WTC11 (cell line): Measurements from ENCODE around the gene CHRNA1. TPM values are rescaled to one million over a fixed set of nuclear protein-coding genes. Genes with fewer than 3 reads are reported as not detected.
A peak's percentile ranks its signal among the peaks of the same experiment; 100 is the strongest.

ENCODE experiments used
- ATAC-seq: fragments of 200-7000 bp; cut with Tn5 transposase; 2 replicates; pipeline ENCODE4 v1.10.0; 2021; ENCODE audit warnings: mild to moderate bottlenecking, moderate library complexity
- CTCF ChIA-PET: fragments of 300-600 bp; sonication (Branson Sonifier 250); formaldehyde crosslinking; loops from one replicate; lab custom pipeline; 2021; ENCODE audit warnings: antibody characterized with exemption; lab: Charles Lee
- POLR2A ChIA-PET: fragments of 350-600 bp; sonication (Branson Sonifier 250); formaldehyde crosslinking; loops from one replicate; lab custom pipeline; 2021; ENCODE audit warnings: antibody characterized with exemption; lab: Charles Lee
- DNase-seq: peaks from one replicate; pipeline ENCODE4 v3.0.0; 2021; ENCODE audit warnings: low spot score
- H3K27ac Mint-ChIP-seq: 2 replicates; pipeline ENCODE4 v1.8.0; 2021; ENCODE audit warnings: mixed read lengths
- H3K27me3 Mint-ChIP-seq: 2 replicates; pipeline ENCODE4 v1.8.0; 2021; ENCODE audit warnings: low read depth, mild to moderate bottlenecking, moderate library complexity, mixed read lengths
- H3K36me3 Mint-ChIP-seq: 2 replicates; pipeline ENCODE4 v1.8.0; 2021; ENCODE audit warnings: mixed read lengths
- H3K4me1 Mint-ChIP-seq: 2 replicates; pipeline ENCODE4 v1.8.0; 2022; ENCODE audit warnings: mixed read lengths
- H3K4me3 Mint-ChIP-seq: 2 replicates; pipeline ENCODE4 v1.8.0; 2021; ENCODE audit warnings: mild to moderate bottlenecking, moderate library complexity, mixed read lengths
- H3K9me3 Mint-ChIP-seq: 2 replicates; pipeline ENCODE4 v1.8.0; 2021; ENCODE audit warnings: mixed read lengths
- AFF4 ChIP-seq: sonication (generic); formaldehyde crosslinking; IDR thresholded peaks from 2 replicates; pipeline ENCODE4 v1.8.1; 2023; ENCODE audit warnings: mild to moderate bottlenecking, missing genetic modification reagents, borderline replicate concordance
- AR ChIP-seq: fragments of 250-450 bp; sonication (Bioruptor Pico); IDR thresholded peaks from 2 replicates; pipeline ENCODE4 v1.9.0; 2021; ENCODE audit warnings: mild to moderate bottlenecking
- ATF1 ChIP-seq: sonication (generic); formaldehyde crosslinking; IDR thresholded peaks from 2 replicates; pipeline ENCODE4 v1.8.1; 2023; ENCODE audit warnings: mild to moderate bottlenecking, moderate library complexity, missing genetic modification reagents
- ATF3 ChIP-seq: sonication (generic); formaldehyde crosslinking; conservative IDR thresholded peaks from 2 replicates; pipeline ENCODE4 v1.8.1; 2022; ENCODE audit warnings: mild to moderate bottlenecking, missing genetic modification reagents
- CBFB ChIP-seq: sonication (generic); formaldehyde crosslinking; IDR thresholded peaks from 2 replicates; pipeline ENCODE4 v1.8.1; 2022; ENCODE audit warnings: mild to moderate bottlenecking, low read depth, missing genetic modification reagents
- ELF4 ChIP-seq: sonication (generic); formaldehyde crosslinking; IDR thresholded peaks from 2 replicates; pipeline ENCODE4 v1.8.1; 2022; ENCODE audit warnings: low read depth, mild to moderate bottlenecking, moderate library complexity, missing genetic modification reagents
- HMGA2 ChIP-seq: fragments of 250-450 bp; sonication (Bioruptor Pico); IDR thresholded peaks from 2 replicates; pipeline ENCODE4 v1.4.0; 2021; ENCODE audit warnings: mild to moderate bottlenecking, moderate library complexity
- JAZF1 ChIP-seq: fragments of 250-450 bp; sonication (Bioruptor Pico); IDR thresholded peaks from 2 replicates; pipeline ENCODE4 v1.9.0; 2021; ENCODE audit warnings: moderate library complexity, mild to moderate bottlenecking, inconsistent platforms
- TP53 ChIP-seq: sonication (generic); formaldehyde crosslinking; IDR thresholded peaks from 2 replicates; pipeline ENCODE4 v1.8.1; 2023; ENCODE audit warnings: mild to moderate bottlenecking, missing genetic modification reagents
- ZBTB43 ChIP-seq: sonication (generic); formaldehyde crosslinking; IDR thresholded peaks from 2 replicates; pipeline ENCODE4 v1.8.1; 2023; ENCODE audit warnings: mild to moderate bottlenecking, missing genetic modification reagents
- ZNF121 ChIP-seq: sonication (generic); formaldehyde crosslinking; IDR thresholded peaks from 2 replicates; pipeline ENCODE4 v1.8.0; 2023; ENCODE audit warnings: missing genetic modification reagents
- ZNF416 ChIP-seq: fragments of 250-450 bp; sonication (Bioruptor Pico); IDR thresholded peaks from 2 replicates; pipeline ENCODE4 v1.9.0; 2021; ENCODE audit warnings: mild to moderate bottlenecking, inconsistent platforms
- total RNA-seq: library from RNA; stranded (reverse); gene quantifications from 3 replicates; pipeline ENCODE4 v1.2.3, GENCODE V29; 2021
- TF ChIP-seq, protein P1 (sequence below): sonication (generic); formaldehyde crosslinking; IDR thresholded peaks from 2 replicates; pipeline ENCODE4 v1.8.0; 2022; ENCODE audit warnings: mild to moderate bottlenecking, missing genetic modification reagents
- TF ChIP-seq, protein P2 (sequence below): fragments of 250-450 bp; sonication (Bioruptor Pico); conservative IDR thresholded peaks from 2 replicates; pipeline ENCODE4 v1.9.0; 2021; ENCODE audit warnings: mild to moderate bottlenecking
- TF ChIP-seq, protein P3 (sequence below): fragments of 250-450 bp; sonication (Bioruptor Pico); IDR thresholded peaks from 2 replicates; pipeline ENCODE4 v2.1.2; 2022; ENCODE audit warnings: mild to moderate bottlenecking, moderate library complexity

The CHRNA1 gene
- total RNA-seq, 1 experiment from 2014 or later, result not detected

DNA sequence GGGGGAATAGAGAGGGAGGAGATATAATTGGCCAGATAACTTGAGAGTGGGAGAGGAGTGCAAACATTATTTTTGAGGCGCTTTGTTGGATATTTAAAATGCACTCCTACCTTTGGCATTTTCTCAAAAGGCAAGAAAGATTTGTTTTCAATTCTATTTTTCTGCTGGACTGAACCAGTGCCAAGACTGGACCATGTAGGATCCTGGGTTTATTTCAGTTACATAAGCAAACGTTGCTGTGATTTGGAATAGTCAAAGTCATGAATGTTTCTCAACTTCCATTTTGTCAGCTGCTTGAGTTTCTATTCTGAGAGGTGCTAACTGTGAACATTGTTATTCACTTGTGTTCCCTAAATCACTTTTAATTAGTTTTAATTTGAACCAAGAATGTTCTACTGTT, 8.9 kb upstream of the CHRNA1 start:
- no peak for TF ChIP-seq AFF4
- no peak for TF ChIP-seq ZBTB43 (CRISPR knock-in tag)
- no peak for TF ChIP-seq ZNF121 (CRISPR knock-in tag)
- TF ChIP-seq, protein P1, sequence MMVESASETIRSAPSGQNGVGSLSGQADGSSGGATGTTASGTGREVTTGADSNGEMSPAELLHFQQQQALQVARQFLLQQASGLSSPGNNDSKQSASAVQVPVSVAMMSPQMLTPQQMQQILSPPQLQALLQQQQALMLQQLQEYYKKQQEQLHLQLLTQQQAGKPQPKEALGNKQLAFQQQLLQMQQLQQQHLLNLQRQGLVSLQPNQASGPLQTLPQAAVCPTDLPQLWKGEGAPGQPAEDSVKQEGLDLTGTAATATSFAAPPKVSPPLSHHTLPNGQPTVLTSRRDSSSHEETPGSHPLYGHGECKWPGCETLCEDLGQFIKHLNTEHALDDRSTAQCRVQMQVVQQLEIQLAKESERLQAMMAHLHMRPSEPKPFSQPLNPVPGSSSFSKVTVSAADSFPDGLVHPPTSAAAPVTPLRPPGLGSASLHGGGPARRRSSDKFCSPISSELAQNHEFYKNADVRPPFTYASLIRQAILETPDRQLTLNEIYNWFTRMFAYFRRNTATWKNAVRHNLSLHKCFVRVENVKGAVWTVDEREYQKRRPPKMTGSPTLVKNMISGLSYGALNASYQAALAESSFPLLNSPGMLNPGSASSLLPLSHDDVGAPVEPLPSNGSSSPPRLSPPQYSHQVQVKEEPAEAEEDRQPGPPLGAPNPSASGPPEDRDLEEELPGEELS (CRISPR knock-in tag), result no peak
- TF ChIP-seq, protein P2, sequence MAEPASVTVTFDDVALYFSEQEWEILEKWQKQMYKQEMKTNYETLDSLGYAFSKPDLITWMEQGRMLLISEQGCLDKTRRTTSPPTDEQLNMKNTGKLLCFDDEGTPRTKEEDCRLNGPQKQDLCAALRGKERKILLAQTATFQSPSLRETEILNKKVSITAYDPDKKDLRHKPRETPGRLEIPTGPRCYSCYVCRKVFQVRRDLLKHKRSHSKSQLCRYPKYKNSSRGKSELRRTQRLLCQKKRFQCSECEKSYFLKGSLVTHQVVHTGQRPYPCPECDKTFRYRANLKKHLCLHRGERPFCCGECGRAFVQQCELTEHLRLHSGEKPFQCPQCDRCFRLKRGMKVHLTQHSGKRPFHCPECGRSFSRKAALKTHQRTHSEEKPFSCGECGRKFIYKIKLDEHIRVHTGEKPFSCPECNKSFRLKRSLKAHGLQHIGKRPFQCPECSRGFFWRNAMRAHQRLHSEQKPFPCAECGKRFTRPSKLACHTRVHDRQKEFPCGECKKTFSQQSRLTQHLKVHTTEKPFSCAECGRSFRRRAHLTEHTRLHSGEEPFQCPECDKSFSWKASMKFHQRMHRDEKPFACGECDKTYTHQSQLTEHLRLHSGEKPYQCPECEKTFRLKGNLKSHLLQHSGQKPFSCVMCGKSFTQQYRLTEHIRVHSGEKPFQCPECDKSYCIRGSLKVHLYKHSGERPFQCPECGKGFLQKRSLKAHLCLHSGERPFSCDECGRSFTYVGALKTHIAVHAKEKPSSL (CRISPR knock-in tag), result no peak
- no peak for TF ChIP-seq AR (CRISPR knock-in tag)
- no peak for TF ChIP-seq ELF4
- no peak for TF ChIP-seq CBFB (CRISPR knock-in tag)
- no peak for TF ChIP-seq ATF1 (CRISPR knock-in tag)
- TF ChIP-seq, protein P3, sequence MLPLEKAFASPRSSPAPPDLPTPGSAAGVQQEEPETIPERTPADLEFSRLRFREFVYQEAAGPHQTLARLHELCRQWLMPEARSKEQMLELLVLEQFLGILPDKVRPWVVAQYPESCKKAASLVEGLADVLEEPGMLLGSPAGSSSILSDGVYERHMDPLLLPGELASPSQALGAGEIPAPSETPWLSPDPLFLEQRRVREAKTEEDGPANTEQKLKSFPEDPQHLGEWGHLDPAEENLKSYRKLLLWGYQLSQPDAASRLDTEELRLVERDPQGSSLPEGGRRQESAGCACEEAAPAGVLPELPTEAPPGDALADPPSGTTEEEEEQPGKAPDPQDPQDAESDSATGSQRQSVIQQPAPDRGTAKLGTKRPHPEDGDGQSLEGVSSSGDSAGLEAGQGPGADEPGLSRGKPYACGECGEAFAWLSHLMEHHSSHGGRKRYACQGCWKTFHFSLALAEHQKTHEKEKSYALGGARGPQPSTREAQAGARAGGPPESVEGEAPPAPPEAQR (CRISPR knock-in tag), result no peak
- TF ChIP-seq JAZF1 (CRISPR knock-in tag), result no peak
- TF ChIP-seq ZNF416, result no peak
- TF ChIP-seq TP53 (CRISPR knock-in tag), result no peak
- no peak for TF ChIP-seq HMGA2
- TF ChIP-seq ATF3, result no peak
- no peak for ATAC-seq
- CTCF ChIA-PET, result interaction anchor here (1.2 to 3.1 kb wide), 6 partner anchors 15 to 217 kb away, joined by 3 to 18 read pairs (median 6); no protein-coding TSS in a partner anchor
- Mint-ChIP-seq H3K4me3 (no peak overlapping the region), H3K27me3 (no peaks in the 10 kb centered on the region; the same call in 1 of the 2 replicates), H3K4me1 (peaks cover 84% of the 10 kb centered on the region), H3K27ac (peak overlapping the region; percentile 97), H3K36me3 (no peaks in the 10 kb centered on the region), H3K9me3 (no peaks in the 10 kb centered on the region; the same call in 1 of the 2 replicates)
- DNase-seq, result no peak
- POLR2A ChIA-PET, result no interaction called here
